ENCODE measurements around the gene CREB3L1. TPM values are rescaled to one million over a fixed set of nuclear protein-coding genes. Genes with fewer than 3 reads are reported as not detected.

CREB3L1 gene
- total and polyA plus RNA-seq, 2 experiments from 2014 or later = 8.5 to 10.4 TPM

GRCh38 chr11:46357483-46357936 is 80.0 kb downstream of the CREB3L1 start (continued):
- TF ChIP-seq ZNF462 (CRISPR knock-in tag; IDR thresholded peaks at IDR 0.05) (no peak), POLR2AphosphoS5 (IDR thresholded peaks at IDR 0.05; ENCODE audit: low read depth) (no peak), ZNF331 (CRISPR knock-in tag; IDR thresholded peaks at IDR 0.05; ENCODE audit: low read depth) (no peak), STAT1 (IDR thresholded peaks at IDR 0.05; ENCODE audit: unreplicated experiment) (no peak), ZNF114 (CRISPR knock-in tag; IDR thresholded peaks at IDR 0.05) (no peak), EZH2phosphoT487 (IDR thresholded peaks at IDR 0.05; ENCODE audit: unreplicated experiment) (no peak)

- H3K27me3 ChIP-seq (ENCODE audit: insufficient read depth) = no peaks in the 10 kb centered on the region
- H3K4me3 Mint-ChIP-seq = no peak overlapping the region
- ATAC-seq = no peak
- TF ChIP-seq ETS1 (IDR thresholded peaks at IDR 0.05) (no peak), NANOG (IDR thresholded peaks at IDR 0.05; ENCODE audit: borderline replicate concordance) (no peak), EZH2phosphoT487 (IDR thresholded peaks at IDR 0.05; ENCODE audit: unreplicated experiment) (no peak), JUNB (IDR thresholded peaks at IDR 0.05; ENCODE audit: unreplicated experiment) (no peak), ZNF114 (CRISPR knock-in tag; IDR thresholded peaks at IDR 0.05) (no peak), ZNF331 (CRISPR knock-in tag; IDR thresholded peaks at IDR 0.05; ENCODE audit: low read depth) (no peak), EZH2 (IDR thresholded peaks at IDR 0.05; ENCODE audit: low read depth, unreplicated experiment) (no peak)
Observed at GRCh38 chr11:46359953-46360352, 82.5 kb downstream of the CREB3L1 start.

More at GRCh38 chr11:46359953-46360352, 82.5 kb downstream of the CREB3L1 start:
- Histone ChIP-seq H3K79me2 (replicated peaks; ENCODE audit: insufficient read depth) (peaks cover 76% of the 10 kb centered on the region), H3F3A (replicated peaks; ENCODE audit: low read depth) (no peaks in the 10 kb centered on the region), H3K36me3 (ENCODE audit: insufficient read depth) (no peaks in the 10 kb centered on the region; the same call in 1 of the 2 replicates), H3K4me3 (no peak overlapping the region), H4K20me1 (replicated peaks; ENCODE audit: insufficient read depth) (peaks cover 29% of the 10 kb centered on the region), H3K4me2 (no peak overlapping the region), H2AFZ (no peak overlapping the region), H3K9me2 (ENCODE audit: insufficient read depth) (no peaks in the 10 kb centered on the region), H3K27ac (ENCODE audit: low read depth) (no peak overlapping the region), H3K4me1 (ENCODE audit: insufficient read depth) (peaks cover 22% of the 10 kb centered on the region)
- no peaks in the 10 kb centered on the region for H3K9me3 Mint-ChIP-seq
- peaks cover 48% of the 10 kb centered on the region for H3K4me1 Mint-ChIP-seq
- peaks cover 10% of the 10 kb centered on the region for H3K27me3 Mint-ChIP-seq (ENCODE audit: insufficient read depth, low read depth, poor library complexity)
- peaks cover 3% of the 10 kb centered on the region for H3K36me3 Mint-ChIP-seq (ENCODE audit: low read depth)
- no peak for DNase-seq (ENCODE audit: low spot score)
- H3K27ac Mint-ChIP-seq = no peak overlapping the region

Data from GM23338 (cell line).